ENCODE measurements around the gene HBG1.

The HBG1 gene

GRCh38 chr11:5203366-5203765 lies 46.3 kb downstream of the HBG1 start:
- Histone ChIP-seq H3K4me2 (no peak overlapping the region), H3K9me3 (no peaks in the 10 kb centered on the region), H3K4me1 (no peaks in the 10 kb centered on the region), H3K27ac (no peak overlapping the region), H3K4me3 (no peak overlapping the region), H4K20me1 (no peaks in the 10 kb centered on the region), H3K36me3 (no peaks in the 10 kb centered on the region), H3K27me3 (no peaks in the 10 kb centered on the region), H3K9ac (no peak overlapping the region)
- TF ChIP-seq Cebpa-rat (IDR thresholded peaks at IDR 0.05) = no peak

GRCh38 chr11:5200582-5200981 lies 49.1 kb downstream of the HBG1 start, which contains the start of gene OR51V1:
Gene OR51V1 (minus strand): TSS chr11:5200682. CDS start chr11:5200682, 0 bp downstream.
- H3K9ac ChIP-seq = no peak within 1 kb of the TSS
- H3K36me3 ChIP-seq = no peaks in the 10 kb centered on the region
- no peaks in the 10 kb centered on the region for H3K9me3 ChIP-seq
- H3K4me2 ChIP-seq = no peak within 1 kb of the TSS
- H3K27me3 ChIP-seq = no peaks in the 10 kb centered on the region
- H3K27ac ChIP-seq = no peak within 1 kb of the TSS
- TF ChIP-seq Cebpa-rat (IDR thresholded peaks at IDR 0.05) = no peak
- no peak within 1 kb of the TSS for H3K4me3 ChIP-seq
- H3K4me1 ChIP-seq = no peaks in the 10 kb centered on the region
- no peaks in the 10 kb centered on the region for H4K20me1 ChIP-seq

GRCh38 chr11:5198285-5198684 lies 51.4 kb downstream of the HBG1 start:
- no peak overlapping the region for H3K27ac ChIP-seq
- no peaks in the 10 kb centered on the region for H3K4me1 ChIP-seq
- H4K20me1 ChIP-seq = no peaks in the 10 kb centered on the region
- no peak overlapping the region for H3K4me2 ChIP-seq
- peaks cover 4% of the 10 kb centered on the region; the same call in 1 of the 2 replicates for H3K9me3 ChIP-seq
- H3K36me3 ChIP-seq = no peaks in the 10 kb centered on the region
- H3K4me3 ChIP-seq = no peak overlapping the region
- H3K27me3 ChIP-seq = no peaks in the 10 kb centered on the region
- TF ChIP-seq Cebpa-rat (IDR thresholded peaks at IDR 0.05) = no peak
- H3K9ac ChIP-seq = no peak overlapping the region

Measured in BLaER1 (cell line).